Body of pancreas (tissue), 4 donors: ENCODE measurements around the gene RHOD. TPM values are rescaled to one million over a fixed set of nuclear protein-coding genes. Genes with fewer than 3 reads are reported as not detected.
A peak's percentile ranks its signal among the peaks of the same experiment; 100 is the strongest.

Experiments
- ATAC-seq: fragments of 150-250 bp; one replicate; pipeline ENCODE4 v1.9.1; 2016
- DNase-seq, 4 donors: peaks; one replicate each; pipeline ENCODE4 v3.0.0-alpha.2; 2019
- H3K27ac ChIP-seq, 4 donors: fragments of 200-600 bp; sonication (generic); 1 replicate in 3 of 4; 2 replicates in 1 of 4; pipeline versions ENCODE4 v1.5.1 to v1.6.1; 2016 to 2019; ENCODE audit warnings: mild to moderate bottlenecking in 1 of 4, mixed read lengths in 1 of 4, moderate library complexity in 1 of 4
- H3K27me3 ChIP-seq, 2 donors: fragments of 200-600 bp; sonication (generic); one replicate each; pipeline ENCODE4 v1.6.0; 2016; ENCODE audit warnings: mild to moderate bottlenecking in 1 of 2
- H3K36me3 ChIP-seq, 2 donors: fragments of 200-600 bp; sonication (generic); replicated peaks in 1 of 2; 2 replicates each; pipeline ENCODE4 v1.5.1; 2016; ENCODE audit warnings: low read depth in 2 of 2; ENCODE audit not compliant: insufficient read depth in 1 of 2
- H3K4me1 ChIP-seq: fragments of 200-600 bp; sonication (generic); one replicate; pipeline ENCODE4 v1.6.0; 2016
- H3K4me3 ChIP-seq, 2 donors: fragments of 200-600 bp; sonication (generic); 1 replicate in 1 of 2; 2 replicates in 1 of 2; pipeline ENCODE4 v1.5.1; 2016 to 2019
- H3K9me3 ChIP-seq, 3 donors: fragments of 200-600 bp; sonication (generic); 1 replicate in 2 of 3; 2 replicates in 1 of 3; pipeline ENCODE4 v1.5.1; 2016
- POLR2A ChIP-seq, 3 donors: fragments of 450-650 bp; IDR thresholded peaks; one replicate each; pipeline ENCODE4 v1.6.1; 2016; ENCODE audit warnings: antibody characterized with exemption in 3 of 3, mild to moderate bottlenecking in 2 of 3
- WGBS, 2 donors: methylation state at CpG; one replicate each; pipeline ENCODE4 v1.1.5; 2017; 5-methylcytosine and 5-hydroxymethylcytosine counted together
- intact Hi-C: fragments of 100-400 bp; cut with DNase I; formaldehyde crosslinking; loops from one replicate; pipeline ENCODE4 v1.15.1; 2023
- total RNA-seq, 2 donors: library from RNA; depleted of rRNA; stranded (reverse); fragments of >200 nt; gene quantifications; one replicate each; pipeline ENCODE4 v1.1.0, GENCODE V29; 2016
- TF ChIP-seq, protein P1 (sequence below), 7 experiments: fragments of 450-650 bp in 4 of 7; fragments of 200-600 bp in 3 of 7; sonication (generic) in 3 of 7; IDR thresholded peaks; one replicate each; pipeline ENCODE4 v1.5.1; 2016 to 2019; ENCODE audit warnings: antibody characterized with exemption in 7 of 7

Gene RHOD
- total RNA-seq, 2 donors from 2014 or later = 19.1 to 33.5 TPM

DNA sequence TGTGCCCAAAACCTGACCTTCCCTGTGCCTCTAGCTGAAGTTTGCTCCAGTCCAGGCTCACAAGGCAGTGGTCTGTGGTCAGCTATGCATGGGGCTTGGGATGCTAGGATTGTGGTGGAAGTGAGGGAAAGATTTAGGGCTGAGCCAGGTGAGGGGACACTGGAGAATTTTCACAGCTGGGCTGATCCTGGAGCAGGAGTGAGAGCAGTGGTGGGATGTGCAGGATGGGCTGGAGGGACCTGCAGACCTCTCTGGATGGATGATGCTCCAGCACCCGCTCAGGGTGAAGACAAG is 38.5 kb downstream of the RHOD start:
- Histone ChIP-seq H3K4me1 (no peaks in the 10 kb centered on the region), H3K27me3 (no peaks in the 10 kb centered on the region), H3K36me3 (no peaks in the 10 kb centered on the region), H3K27ac (no peak overlapping the region), H3K4me3 (no peak overlapping the region), H3K9me3 (no peaks in the 10 kb centered on the region)
- no peak for ATAC-seq
- WGBS, 2 donors = 60 to 100% methylated on average over 1 of the region's 1 CpG
- no peak for DNase-seq
- intact Hi-C loops = no loop called here
- TF ChIP-seq, protein P1, sequence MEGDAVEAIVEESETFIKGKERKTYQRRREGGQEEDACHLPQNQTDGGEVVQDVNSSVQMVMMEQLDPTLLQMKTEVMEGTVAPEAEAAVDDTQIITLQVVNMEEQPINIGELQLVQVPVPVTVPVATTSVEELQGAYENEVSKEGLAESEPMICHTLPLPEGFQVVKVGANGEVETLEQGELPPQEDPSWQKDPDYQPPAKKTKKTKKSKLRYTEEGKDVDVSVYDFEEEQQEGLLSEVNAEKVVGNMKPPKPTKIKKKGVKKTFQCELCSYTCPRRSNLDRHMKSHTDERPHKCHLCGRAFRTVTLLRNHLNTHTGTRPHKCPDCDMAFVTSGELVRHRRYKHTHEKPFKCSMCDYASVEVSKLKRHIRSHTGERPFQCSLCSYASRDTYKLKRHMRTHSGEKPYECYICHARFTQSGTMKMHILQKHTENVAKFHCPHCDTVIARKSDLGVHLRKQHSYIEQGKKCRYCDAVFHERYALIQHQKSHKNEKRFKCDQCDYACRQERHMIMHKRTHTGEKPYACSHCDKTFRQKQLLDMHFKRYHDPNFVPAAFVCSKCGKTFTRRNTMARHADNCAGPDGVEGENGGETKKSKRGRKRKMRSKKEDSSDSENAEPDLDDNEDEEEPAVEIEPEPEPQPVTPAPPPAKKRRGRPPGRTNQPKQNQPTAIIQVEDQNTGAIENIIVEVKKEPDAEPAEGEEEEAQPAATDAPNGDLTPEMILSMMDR (IDR thresholded peaks at IDR 0.05) = peak in 1 of 7 experiments; percentile 2
- no peak for TF ChIP-seq POLR2A (IDR thresholded peaks at IDR 0.05)

DNA sequence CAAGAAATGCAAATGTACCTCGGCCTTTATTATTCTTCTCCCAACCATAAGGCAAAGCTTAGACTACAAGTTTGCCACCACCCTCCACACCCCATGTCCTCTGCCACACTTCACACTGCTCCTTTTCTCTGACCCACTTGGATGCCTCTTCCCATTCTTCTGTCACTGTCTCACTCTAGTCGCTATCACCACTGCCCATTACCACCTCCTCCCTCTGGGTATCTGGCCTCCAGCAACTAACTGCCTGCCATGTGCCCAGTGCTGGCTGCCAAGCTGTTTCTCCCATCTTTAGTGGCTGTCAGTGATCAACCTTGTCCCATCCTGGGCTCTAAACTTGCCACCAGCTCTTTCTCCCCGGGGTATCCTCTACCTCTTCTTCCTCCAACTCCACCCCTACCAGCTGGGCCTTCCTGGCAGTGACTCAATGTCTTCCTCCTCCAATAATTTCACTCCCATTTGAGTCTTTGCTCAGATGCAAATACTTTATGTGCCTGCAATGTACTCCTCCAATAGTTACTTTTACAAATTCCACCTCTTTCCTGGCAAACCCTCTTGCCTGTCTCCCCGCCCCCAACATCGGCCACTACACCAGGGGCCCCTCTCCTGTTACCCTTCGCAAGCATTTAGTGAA is 42.3 kb downstream of the RHOD start:
- no peaks in the 10 kb centered on the region for H3K36me3 ChIP-seq
- H3K4me1 ChIP-seq = no peaks in the 10 kb centered on the region
- H3K27me3 ChIP-seq = no peaks in the 10 kb centered on the region
- intact Hi-C loops = no loop called here
- H3K9me3 ChIP-seq = no peaks in the 10 kb centered on the region
- no peak overlapping the region for H3K4me3 ChIP-seq
- TF ChIP-seq, protein P1 (IDR thresholded peaks at IDR 0.05) = no peak
- TF ChIP-seq POLR2A (IDR thresholded peaks at IDR 0.05) = no peak
- H3K27ac ChIP-seq = no peak overlapping the region
- WGBS, 2 donors = 80 to 81% methylated on average over 6 of the region's 6 CpGs
- no peak for ATAC-seq
- no peak for DNase-seq

DNA sequence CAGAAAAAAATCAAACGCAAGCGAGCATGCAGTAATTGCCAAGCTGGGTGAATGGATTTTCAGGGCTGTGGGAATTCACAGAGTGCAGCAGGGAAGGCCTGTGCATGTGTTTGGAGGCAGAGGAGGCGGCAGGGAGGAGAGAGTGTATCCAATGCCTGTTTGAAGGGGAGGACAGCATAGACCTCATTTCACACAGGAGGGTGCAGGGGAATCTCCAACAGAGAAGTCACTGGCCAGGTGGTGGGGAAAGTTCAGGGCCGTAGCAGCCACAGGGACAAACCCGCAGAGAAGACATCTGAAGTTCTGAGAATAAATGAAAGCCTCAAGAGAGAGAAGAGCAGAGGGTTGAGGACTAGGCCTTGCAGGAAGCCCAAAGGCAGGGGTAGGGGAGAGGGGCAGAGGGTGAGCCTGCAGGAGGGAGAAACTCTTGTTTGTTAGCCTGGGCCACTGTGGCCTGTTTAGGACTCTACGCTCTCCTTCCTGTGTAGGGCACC is 43.2 kb downstream of the RHOD start:
- no peak overlapping the region for H3K27ac ChIP-seq
- 87 to 95% methylated on average over 6 of the region's 6 CpGs for WGBS, 2 donors

DNA sequence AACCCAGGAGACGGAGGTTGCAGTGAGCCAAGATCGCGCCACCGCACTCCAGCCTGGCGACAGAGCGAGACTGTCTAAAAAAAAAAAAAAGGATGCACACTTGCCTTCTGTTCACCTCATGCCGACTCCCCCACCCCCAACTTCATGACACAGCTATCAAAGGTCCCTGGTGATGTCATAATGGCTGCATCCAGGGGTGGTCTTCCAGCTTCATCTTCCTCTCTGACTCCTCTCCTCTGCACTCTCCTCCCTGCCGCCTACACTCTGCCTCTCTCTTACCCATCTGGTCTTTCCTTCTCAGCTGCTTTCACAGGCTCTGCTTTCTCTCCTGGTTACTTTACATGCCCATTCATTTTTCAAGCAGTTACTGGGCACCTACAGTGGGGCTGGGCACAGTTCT is 46.0 kb downstream of the RHOD start:
- intact Hi-C loops = no loop called here
- ATAC-seq (no peak), DNase-seq (no peak)
- no peaks in the 10 kb centered on the region for H3K4me1 ChIP-seq
- no peaks in the 10 kb centered on the region for H3K36me3 ChIP-seq
- TF ChIP-seq, protein P1 (IDR thresholded peaks at IDR 0.05) = no peak
- no peak for TF ChIP-seq POLR2A (IDR thresholded peaks at IDR 0.05)
- no peaks in the 10 kb centered on the region for H3K9me3 ChIP-seq
- 92 to 96% methylated on average over 7 to 8 of the region's 8 CpGs for WGBS, 2 donors
- no peak overlapping the region for H3K27ac ChIP-seq
- no peak overlapping the region for H3K4me3 ChIP-seq
- H3K27me3 ChIP-seq = no peaks in the 10 kb centered on the region

More for the DNA sequence above, 43.2 kb downstream of the RHOD start:
- H3K27me3 ChIP-seq = no peaks in the 10 kb centered on the region
- no peaks in the 10 kb centered on the region for H3K4me1 ChIP-seq
- no peaks in the 10 kb centered on the region for H3K9me3 ChIP-seq
- no peak overlapping the region for H3K4me3 ChIP-seq
- DNase-seq (no peak), ATAC-seq (no peak)
- intact Hi-C loops = no loop called here
- H3K36me3 ChIP-seq = no peaks in the 10 kb centered on the region
- TF ChIP-seq, protein P1 (IDR thresholded peaks at IDR 0.05) = no peak
- no peak for TF ChIP-seq POLR2A (IDR thresholded peaks at IDR 0.05)

DNA sequence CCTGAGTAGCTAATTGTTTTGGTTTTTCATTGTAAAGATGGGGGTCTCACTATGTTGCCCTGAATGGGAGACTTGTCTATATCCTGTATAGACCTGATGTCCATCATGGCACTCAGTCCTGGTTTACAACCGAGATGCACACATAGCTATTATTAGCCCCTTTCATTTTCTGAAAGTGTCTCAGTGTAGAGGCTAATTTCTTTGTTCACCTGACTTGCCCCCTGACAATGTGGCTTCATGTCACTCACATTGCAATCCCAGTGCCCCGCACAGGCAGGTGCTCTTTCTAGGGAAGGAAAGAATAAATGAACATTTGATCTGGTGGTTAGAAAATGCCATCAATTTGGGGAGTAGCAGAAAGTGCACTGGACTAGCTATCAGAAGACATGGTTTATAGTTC is 49.3 kb downstream of the RHOD start:
- Histone ChIP-seq H3K27ac (no peak overlapping the region), H3K9me3 (no peaks in the 10 kb centered on the region), H3K4me3 (no peak overlapping the region), H3K4me1 (no peaks in the 10 kb centered on the region), H3K36me3 (no peaks in the 10 kb centered on the region), H3K27me3 (no peaks in the 10 kb centered on the region)
- DNase-seq = no peak
- intact Hi-C loops = no loop called here
- no peak for ATAC-seq
- TF ChIP-seq POLR2A (IDR thresholded peaks at IDR 0.05) = no peak
- TF ChIP-seq, protein P1 (IDR thresholded peaks at IDR 0.05) = no peak
- 86 to 90% methylated on average over 2 of the region's 2 CpGs for WGBS, 2 donors
